Keratinocyte (primary cell): ENCODE data around the gene BAG1. TPM values are rescaled to one million over a fixed set of nuclear protein-coding genes. Genes with fewer than 3 reads are reported as not detected.

Source experiments
- DNase-seq: peaks from one replicate; pipeline ENCODE4 v3.0.0-alpha.2; 2011; ENCODE audit warnings: low read depth, missing footprints, low spot score
- FAIRE-seq: peaks from 2 replicates; lab custom pipeline; 2011; peaks lifted over from hg19 to GRCh38; lab: Jason Lieb, UNC
- H2AFZ ChIP-seq: 2 replicates; pipeline ENCODE4 v1.6.0; 2012; ENCODE audit warnings: low read length, control low read depth, inconsistent platforms; ENCODE audit not compliant: control insufficient read depth
- H3K27ac ChIP-seq: 2 replicates; pipeline ENCODE4 v1.5.1; 2011; ENCODE audit warnings: low read length; ENCODE audit not compliant: control insufficient read depth, insufficient read depth
- H3K27me3 ChIP-seq: 3 replicates; pipeline ENCODE4 v1.6.0; 2011; ENCODE audit warnings: low read length; ENCODE audit not compliant: control insufficient read depth, insufficient read depth; ENCODE audit errors: extremely low read depth
- H3K36me3 ChIP-seq, 2 experiments: 2 replicates in 1 of 2; 3 replicates in 1 of 2; pipeline ENCODE4 v1.5.1; 2011; ENCODE audit warnings: low read length in 2 of 2, mild to moderate bottlenecking in 1 of 2; ENCODE audit not compliant: control insufficient read depth in 2 of 2, insufficient read depth in 2 of 2; ENCODE audit errors: extremely low read depth in 1 of 2
- H3K4me1 ChIP-seq: 3 replicates; pipeline ENCODE4 v1.5.1; 2011; ENCODE audit warnings: low read length; ENCODE audit not compliant: control insufficient read depth, insufficient read depth; ENCODE audit errors: extremely low read depth
- H3K4me2 ChIP-seq: 3 replicates; pipeline ENCODE4 v1.6.0; 2011; ENCODE audit warnings: low read depth, low read length; ENCODE audit not compliant: control insufficient read depth, insufficient read depth; ENCODE audit errors: extremely low read depth
- H3K4me3 ChIP-seq, 3 experiments: fragments of 200-600 bp in 1 of 3; sonication (generic) in 1 of 3; 2 replicates in 2 of 3; 3 replicates in 1 of 3; pipeline ENCODE4 v1.5.1; 2011 to 2016; ENCODE audit warnings: low read length in 3 of 3, mild to moderate bottlenecking in 3 of 3, control low read depth in 2 of 3, inconsistent platforms in 1 of 3, low read depth in 1 of 3, mixed read lengths in 1 of 3, mixed run types in 1 of 3, moderate library complexity in 1 of 3; ENCODE audit not compliant: control insufficient read depth in 2 of 3, insufficient read depth in 2 of 3; ENCODE audit errors: extremely low read depth in 1 of 3
- H3K79me2 ChIP-seq: 2 replicates; pipeline ENCODE4 v1.6.0; 2012; ENCODE audit warnings: low read length; ENCODE audit not compliant: control insufficient read depth, insufficient read depth
- H3K9ac ChIP-seq: 3 replicates; pipeline ENCODE4 v1.6.0; 2011; ENCODE audit warnings: low read length; ENCODE audit not compliant: control insufficient read depth, insufficient read depth; ENCODE audit errors: extremely low read depth
- H3K9me1 ChIP-seq: 3 replicates; pipeline ENCODE4 v1.6.0; 2011; ENCODE audit warnings: low read length; ENCODE audit not compliant: control insufficient read depth, insufficient read depth; ENCODE audit errors: extremely low read depth
- H3K9me3 ChIP-seq: 2 replicates; pipeline ENCODE4 v1.5.1; 2012; ENCODE audit warnings: low read depth, low read length; ENCODE audit not compliant: control insufficient read depth
- H4K20me1 ChIP-seq: 3 replicates; pipeline ENCODE4 v1.6.0; 2011; ENCODE audit warnings: low read length; ENCODE audit not compliant: control insufficient read depth, insufficient read depth; ENCODE audit errors: extremely low read depth
- CTCF ChIP-seq, 3 experiments: IDR thresholded peaks in 1 of 3; conservative IDR thresholded peaks in 1 of 3; optimal IDR thresholded peaks in 1 of 3; 2 replicates in 2 of 3; 3 replicates in 1 of 3; pipeline versions ENCODE3 to v1.5.1; 2011; ENCODE audit warnings: low read length in 3 of 3, mild to moderate bottlenecking in 3 of 3, moderate library complexity in 2 of 3, control low read depth in 1 of 3, inconsistent platforms in 1 of 3; ENCODE audit not compliant: insufficient read depth in 2 of 3; ENCODE audit errors: extremely low read depth in 1 of 3
- EZH2 ChIP-seq: IDR thresholded peaks from one replicate; pipeline ENCODE4 v1.6.1; 2012; ENCODE audit warnings: inconsistent platforms, mild to moderate bottlenecking, low read length, moderate library complexity
- dilution Hi-C: fragments of 300-500 bp; cut with MboI; formaldehyde crosslinking; loops from one replicate; pipeline ENCODE4 v1.7.0; 2020; ENCODE audit warnings: low sequenced_read_pairs; ENCODE audit not compliant: extremely low pct_ligation_motif_present
- polyA plus RNA-seq, 5 experiments: library from polyadenylated mRNA; depleted of rRNA in 3 of 5; stranded (reverse) in 3 of 5; stranded (forward) in 1 of 5; unstranded in 1 of 5; fragments of >200 nt; gene quantifications; 1 replicate in 1 of 5; 2 replicates in 3 of 5; 3 replicates in 1 of 5; pipeline versions ENCODE4 v1.2.1 to v1.2.3, GENCODE V29; 2011 to 2012; ENCODE audit warnings: missing spikeins in 2 of 5, low read depth in 1 of 5, low replicate concordance in 1 of 5

BAG1 gene
- polyA plus RNA-seq, 1 donor (not counting 4 experiments of a cell fraction or from before 2014, with no cell fraction given), result 30.1 TPM

GRCh38 chr9:33255014-33255413, 9.5 kb downstream of the BAG1 start:
- Histone ChIP-seq H3K27ac (no peak overlapping the region), H2AFZ (no peak overlapping the region), H3K4me2 (no peak overlapping the region), H3K79me2 (peaks cover 2% of the 10 kb centered on the region), H4K20me1 (no peaks in the 10 kb centered on the region), H3K4me1 (peaks cover 22% of the 10 kb centered on the region), H3K9me3 (no peaks in the 10 kb centered on the region), H3K36me3 (peaks cover 29 to 45% of the 10 kb centered on the region in 2 experiments), H3K27me3 (no peaks in the 10 kb centered on the region), H3K9ac (no peak overlapping the region), H3K9me1 (no peaks in the 10 kb centered on the region), H3K4me3 (no peak overlapping the region)
- FAIRE-seq (no peak), DNase-seq (no peak)
- dilution Hi-C loops, result no loop called here
- TF ChIP-seq EZH2 (no peak), CTCF (optimal IDR thresholded peaks at IDR 0.05 in 1 of 3, IDR thresholded peaks at IDR 0.05 in 1 of 3, conservative IDR thresholded peaks at IDR 0.05 in 1 of 3; ENCODE audit: extremely low read depth in 1 of 3, insufficient read depth in 2 of 3, low read length in 3 of 3) (no peak)

- Histone ChIP-seq H3K27me3 (no peaks in the 10 kb centered on the region), H3K9me1 (no peaks in the 10 kb centered on the region), H3K4me3 (no peak overlapping the region), H3K27ac (no peak overlapping the region), H3K4me1 (peaks cover 23% of the 10 kb centered on the region), H3K79me2 (no peaks in the 10 kb centered on the region), H2AFZ (no peak overlapping the region), H4K20me1 (no peaks in the 10 kb centered on the region), H3K9me3 (no peaks in the 10 kb centered on the region), H3K4me2 (no peak overlapping the region), H3K36me3 (peaks cover 25 to 43% of the 10 kb centered on the region in 2 experiments), H3K9ac (no peak overlapping the region)
- dilution Hi-C loops, result no loop called here
- TF ChIP-seq EZH2 (no peak), CTCF (optimal IDR thresholded peaks at IDR 0.05 in 1 of 3, IDR thresholded peaks at IDR 0.05 in 1 of 3, conservative IDR thresholded peaks at IDR 0.05 in 1 of 3; ENCODE audit: extremely low read depth in 1 of 3, insufficient read depth in 2 of 3, low read length in 3 of 3) (no peak)
- no peak for FAIRE-seq
- no peak for DNase-seq
Observed at GRCh38 chr9:33254211-33254610, 10.3 kb downstream of the BAG1 start.
